DMS153 (cell line): ENCODE measurements around the gene HYOU1.
A peak's percentile ranks its signal among the peaks of the same experiment; 100 is the strongest.
"Not testable (repeated sequence)": the region's sequence is repeated elsewhere in the genome, so short reads cannot be mapped to it uniquely, and the experiment has no call there.

Source experiments
- DNase-seq: peaks from one replicate; lab custom pipeline; 2025; lab: John Stamatoyannopoulos, UW

The HYOU1 gene, protein sequence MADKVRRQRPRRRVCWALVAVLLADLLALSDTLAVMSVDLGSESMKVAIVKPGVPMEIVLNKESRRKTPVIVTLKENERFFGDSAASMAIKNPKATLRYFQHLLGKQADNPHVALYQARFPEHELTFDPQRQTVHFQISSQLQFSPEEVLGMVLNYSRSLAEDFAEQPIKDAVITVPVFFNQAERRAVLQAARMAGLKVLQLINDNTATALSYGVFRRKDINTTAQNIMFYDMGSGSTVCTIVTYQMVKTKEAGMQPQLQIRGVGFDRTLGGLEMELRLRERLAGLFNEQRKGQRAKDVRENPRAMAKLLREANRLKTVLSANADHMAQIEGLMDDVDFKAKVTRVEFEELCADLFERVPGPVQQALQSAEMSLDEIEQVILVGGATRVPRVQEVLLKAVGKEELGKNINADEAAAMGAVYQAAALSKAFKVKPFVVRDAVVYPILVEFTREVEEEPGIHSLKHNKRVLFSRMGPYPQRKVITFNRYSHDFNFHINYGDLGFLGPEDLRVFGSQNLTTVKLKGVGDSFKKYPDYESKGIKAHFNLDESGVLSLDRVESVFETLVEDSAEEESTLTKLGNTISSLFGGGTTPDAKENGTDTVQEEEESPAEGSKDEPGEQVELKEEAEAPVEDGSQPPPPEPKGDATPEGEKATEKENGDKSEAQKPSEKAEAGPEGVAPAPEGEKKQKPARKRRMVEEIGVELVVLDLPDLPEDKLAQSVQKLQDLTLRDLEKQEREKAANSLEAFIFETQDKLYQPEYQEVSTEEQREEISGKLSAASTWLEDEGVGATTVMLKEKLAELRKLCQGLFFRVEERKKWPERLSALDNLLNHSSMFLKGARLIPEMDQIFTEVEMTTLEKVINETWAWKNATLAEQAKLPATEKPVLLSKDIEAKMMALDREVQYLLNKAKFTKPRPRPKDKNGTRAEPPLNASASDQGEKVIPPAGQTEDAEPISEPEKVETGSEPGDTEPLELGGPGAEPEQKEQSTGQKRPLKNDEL

DNA sequence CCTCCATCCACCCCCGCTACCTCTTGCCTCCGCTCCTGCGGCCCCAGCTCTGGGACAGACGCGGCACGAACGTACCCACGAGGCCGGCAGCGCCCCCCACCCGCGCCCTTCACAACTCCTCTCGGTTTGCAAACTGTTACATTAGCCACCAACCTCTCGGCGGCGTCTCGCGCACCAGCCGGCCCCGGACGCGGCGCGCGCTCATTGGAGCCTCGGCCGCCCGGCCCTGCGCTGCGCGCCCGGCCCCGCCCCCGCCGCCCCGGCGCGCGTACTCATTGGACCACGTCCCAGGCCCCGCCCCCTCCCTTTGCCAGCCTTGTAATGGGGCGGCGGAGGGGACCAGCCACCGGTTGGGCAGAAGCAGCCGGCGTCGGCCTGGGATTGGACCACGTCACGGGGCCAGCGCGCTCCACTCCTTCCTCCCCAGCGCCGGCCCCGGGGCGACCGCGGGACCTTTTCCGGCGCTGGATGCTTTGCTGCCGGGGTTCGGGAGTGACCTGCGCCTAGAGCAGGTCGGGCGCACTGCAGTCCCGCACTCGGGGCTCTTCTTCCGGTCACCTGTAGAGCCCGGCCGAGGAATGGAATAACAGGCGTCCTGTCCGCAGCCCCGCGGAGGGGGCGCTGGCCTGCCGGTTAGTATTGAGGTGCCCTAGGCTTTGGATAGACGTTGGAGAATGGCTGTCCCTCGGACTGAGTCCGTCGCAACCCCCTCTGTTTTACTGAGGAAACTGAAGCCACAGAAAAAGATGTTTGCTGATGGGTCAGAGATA is at the start of gene HYOU1:
Gene HYOU1, minus strand, starts transcription at position 206 of the 770 bp plus-strand sequence. CDS start 1,045 bp downstream, outside the sequence.
- peak; percentile 89 for DNase-seq

GRCh38 chr11:119103793-119104192 is 46.8 kb upstream of the HYOU1 start:
- no peak for DNase-seq

- not testable (repeated sequence) for DNase-seq
Measured at GRCh38 chr11:119103161-119103664, 46.2 kb upstream of the HYOU1 start.

- peak; percentile 97 for DNase-seq
Measured at GRCh38 chr11:119101759-119102423, 44.9 kb upstream of the HYOU1 start, which contains the start of gene DPAGT1. Gene DPAGT1 (minus strand): TSS chr11:119101853. CDS start chr11:119101655, 198 bp downstream.

DNA sequence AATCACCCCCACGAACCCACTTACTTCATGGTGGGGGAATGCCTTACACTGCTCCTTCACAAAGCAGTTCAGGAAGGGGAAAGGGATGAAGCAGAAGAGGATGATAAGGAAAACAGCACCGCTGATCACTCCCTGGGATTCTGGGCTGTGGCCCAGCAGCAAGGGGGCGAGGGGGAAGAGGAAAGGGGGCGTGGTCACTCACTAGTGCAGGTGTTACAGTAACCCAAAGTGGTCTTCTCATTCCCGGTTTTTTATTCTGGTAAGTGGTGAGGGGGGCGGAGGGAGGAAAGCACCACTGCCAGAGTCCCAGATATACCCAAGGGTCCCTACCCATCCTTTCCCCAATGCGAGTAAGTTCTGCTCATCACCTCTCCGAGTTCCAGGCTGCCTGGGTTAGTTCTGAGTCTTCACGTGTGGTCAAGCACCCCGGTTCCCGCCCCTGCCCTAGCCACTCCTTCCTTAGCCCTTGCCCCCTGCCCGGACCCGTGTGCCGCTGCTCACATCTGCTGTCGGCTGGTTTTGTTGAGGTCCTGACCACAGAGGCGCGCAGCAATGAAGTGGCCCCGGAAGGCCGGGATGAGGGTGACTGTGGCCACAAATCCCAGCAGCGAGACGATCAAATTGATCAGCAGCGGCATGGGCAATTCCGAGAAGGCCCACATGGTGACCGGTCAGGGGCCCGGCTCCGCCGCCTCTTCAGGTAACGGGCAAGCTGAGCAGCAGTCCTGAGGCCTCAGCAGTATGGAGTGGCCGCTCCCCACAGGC is 44.2 kb upstream of the HYOU1 start:
- no peak for DNase-seq

DNA sequence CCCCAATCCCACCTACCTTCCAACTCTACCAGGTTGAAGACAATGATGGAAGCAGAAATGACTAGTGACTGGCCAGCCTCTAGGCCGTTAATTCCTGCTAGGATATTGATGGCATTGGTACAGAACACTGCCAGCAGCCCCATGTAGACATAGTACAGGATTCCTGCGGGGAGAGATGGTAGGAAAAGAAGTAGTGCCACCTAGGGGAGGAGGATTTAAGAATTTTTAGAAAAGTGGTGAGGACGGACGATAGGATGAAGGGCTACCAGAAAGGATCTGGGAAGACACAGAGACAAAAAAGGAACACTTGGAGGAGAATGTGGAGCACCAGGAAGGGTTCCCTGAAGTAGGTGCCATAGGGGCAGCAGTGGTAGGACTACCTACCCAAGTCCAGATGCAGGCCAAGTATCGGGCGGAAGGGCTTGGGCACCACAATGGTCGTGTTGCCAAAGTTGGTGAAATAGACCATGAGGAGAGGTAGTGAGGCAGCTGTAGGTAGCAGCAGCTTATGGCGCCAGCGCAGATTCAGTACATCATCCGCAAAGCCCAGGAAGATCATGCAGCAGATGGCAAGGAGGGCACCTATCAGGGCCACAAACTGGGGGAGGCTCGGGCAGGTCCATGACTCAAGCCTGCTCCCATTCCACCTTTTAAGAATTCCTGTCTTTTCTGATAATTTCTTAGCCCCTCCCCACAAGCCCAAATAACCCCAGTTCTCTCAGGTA is 43.4 kb upstream of the HYOU1 start:
- no peak for DNase-seq

GRCh38 chr11:119099711-119100110 is 42.7 kb upstream of the HYOU1 start:
- no peak for DNase-seq

DNA sequence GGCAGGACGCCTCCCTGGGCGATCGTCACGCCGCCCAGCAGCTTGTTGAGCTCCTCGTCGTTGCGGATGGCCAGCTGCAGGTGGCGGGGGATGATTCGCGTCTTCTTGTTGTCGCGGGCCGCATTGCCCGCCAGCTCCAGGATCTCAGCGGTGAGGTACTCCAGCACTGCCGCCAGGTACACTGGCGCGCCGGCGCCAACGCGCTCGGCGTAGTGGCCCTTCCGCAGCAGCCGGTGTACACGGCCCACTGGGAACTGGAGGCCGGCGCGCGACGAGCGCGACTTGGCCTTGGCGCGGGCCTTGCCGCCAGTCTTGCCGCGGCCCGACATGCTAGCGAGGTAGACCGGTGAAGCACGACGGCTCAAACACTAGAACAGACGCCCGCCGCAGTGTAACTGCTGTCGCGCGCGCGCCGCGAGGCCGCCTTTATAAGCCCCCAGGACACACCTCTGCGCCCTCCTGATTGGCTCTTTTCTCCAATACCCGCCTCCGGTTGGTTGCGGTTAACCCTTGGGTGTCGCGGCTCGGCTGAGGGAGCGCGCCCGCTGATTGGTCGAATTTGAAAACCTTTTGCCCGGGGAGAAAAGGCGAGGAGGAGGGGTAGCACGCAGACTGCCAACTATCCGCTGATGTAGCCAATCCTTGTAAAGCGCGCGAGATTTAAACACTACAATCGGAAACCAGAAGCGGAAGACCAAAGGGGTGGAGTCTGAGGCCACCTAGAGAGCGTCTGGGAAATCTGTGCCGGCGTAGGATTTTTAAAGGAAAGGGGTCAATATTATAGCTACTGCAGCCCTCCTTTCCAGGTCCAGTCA is 38.3 kb upstream of the HYOU1 start:
- peak; percentile 99 for DNase-seq

DNA sequence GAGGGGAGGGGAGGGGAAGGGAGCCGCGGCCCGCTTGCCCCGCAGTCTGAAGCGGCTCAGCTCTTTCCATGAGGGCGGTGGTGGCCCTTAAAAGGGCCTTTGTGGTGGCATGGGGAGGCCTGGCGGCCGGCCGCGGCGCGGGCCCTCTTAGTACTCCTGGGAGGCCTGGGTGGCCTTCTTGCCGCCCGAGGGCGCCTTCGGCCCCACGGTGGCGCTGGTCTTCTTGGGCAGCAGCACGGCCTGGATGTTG is 37.7 kb upstream of the HYOU1 start:
- DNase-seq = no peak

DNA sequence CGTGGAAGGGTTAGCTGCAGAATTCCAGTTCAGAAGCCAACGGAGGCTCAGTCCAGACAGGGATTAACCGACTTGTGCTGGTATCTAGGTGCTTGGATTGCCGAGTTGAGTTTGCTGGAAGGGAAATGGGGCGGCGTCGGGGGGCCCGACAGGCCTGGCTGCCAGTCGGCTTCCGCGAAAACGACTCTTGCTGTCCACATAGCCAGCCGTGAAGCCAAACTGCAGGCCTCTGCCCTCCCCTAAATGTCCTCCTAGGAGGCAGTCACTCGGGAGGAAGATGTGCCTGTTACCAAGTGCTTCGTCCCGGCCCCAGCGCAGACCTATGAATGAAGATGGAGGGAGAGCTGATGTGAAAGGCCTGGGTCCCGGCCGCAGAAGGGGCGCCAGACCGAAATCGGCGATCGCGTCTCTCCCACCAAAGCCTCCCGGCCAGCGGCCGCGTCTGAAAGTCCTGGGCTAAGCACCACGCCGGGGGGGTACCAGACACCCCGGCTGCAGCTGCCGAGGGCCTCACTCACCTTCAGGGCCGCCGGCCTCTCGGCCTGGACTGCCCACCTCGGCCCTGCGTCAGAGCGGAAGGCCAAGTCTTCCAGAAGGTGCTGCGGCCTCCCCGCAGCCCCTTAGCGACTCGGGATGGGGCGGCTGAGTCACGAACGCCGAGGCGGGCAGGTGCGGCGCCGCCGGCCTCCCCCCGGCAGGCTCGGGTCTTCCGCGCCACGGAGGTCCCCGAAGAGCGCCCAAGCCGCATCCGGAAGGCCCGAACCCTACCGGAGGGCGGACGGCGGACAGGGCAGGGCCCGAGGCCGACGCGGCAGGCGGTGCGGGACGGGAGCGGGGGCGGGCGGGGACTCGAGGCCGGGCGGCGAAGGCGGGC is 37.2 kb upstream of the HYOU1 start:
- no peak for DNase-seq

GRCh38 chr11:119092880-119093842 is 36.2 kb upstream of the HYOU1 start:
- no peak for DNase-seq

DNA sequence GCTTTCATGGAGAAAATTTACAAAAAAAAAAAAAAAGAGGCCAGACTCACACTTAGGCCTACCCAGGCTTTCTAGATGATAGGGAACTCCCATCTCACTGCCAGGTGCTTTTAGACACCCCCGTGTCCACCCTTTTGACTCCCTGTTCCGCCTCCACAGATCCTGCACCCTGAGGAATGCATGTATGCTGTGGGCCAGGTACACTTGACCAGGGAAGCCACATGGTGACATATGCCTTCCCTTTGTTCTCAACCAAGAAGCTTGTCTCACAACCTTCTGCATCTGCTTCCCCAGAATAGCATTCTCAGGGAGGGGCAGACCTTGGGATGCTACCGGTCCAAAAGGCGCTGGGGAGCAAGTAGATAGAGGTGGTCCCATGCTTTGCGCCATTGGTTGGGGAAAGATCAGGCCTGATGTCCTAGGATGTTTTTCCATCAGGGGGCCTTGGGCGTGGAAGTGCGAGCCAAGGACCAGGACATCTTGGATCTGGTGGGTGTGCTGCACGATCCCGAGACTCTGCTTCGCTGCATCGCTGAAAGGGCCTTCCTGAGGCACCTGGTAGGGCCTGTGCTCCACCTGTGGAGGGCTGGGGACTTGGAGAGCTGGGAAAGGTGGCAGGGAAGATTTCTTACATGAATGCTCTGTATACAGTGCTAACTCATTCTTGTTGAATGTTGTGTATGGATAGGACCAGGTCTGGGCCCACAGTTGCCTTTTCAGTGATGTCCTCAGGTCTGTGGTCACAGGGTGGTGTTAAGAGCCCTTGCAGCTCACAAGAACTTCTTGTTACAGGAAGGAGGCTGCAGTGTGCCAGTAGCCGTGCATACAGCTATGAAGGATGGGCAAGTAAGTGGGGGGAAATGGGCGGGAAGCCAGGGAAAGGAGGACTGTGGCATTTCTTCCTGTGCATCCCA is 35.2 kb upstream of the HYOU1 start:
- DNase-seq = no peak

GRCh38 chr11:119091178-119091577 is 34.2 kb upstream of the HYOU1 start:
- no peak for DNase-seq

- DNase-seq = no peak
Measured at GRCh38 chr11:119089319-119089718, 32.3 kb upstream of the HYOU1 start.

DNA sequence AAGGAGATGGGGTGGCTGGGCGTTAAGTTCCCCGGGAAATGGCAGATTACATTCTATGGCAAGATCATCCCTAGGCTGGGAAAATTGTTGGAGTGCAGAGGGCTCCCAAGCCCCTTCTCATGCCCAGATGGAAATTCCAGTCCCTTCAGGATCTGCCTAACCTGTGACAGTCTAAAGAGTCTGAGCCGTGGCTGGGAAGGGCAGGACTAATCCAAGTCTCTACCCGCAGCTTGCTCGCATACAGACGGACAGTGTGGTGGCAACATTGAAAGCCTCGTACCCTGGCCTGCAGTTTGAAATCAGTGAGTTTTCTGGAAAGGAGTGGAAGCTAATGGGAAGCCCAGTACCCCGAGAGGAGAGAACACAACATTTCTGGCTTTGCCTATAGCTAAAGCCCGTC is 31.4 kb upstream of the HYOU1 start:
- no peak for DNase-seq

DNA sequence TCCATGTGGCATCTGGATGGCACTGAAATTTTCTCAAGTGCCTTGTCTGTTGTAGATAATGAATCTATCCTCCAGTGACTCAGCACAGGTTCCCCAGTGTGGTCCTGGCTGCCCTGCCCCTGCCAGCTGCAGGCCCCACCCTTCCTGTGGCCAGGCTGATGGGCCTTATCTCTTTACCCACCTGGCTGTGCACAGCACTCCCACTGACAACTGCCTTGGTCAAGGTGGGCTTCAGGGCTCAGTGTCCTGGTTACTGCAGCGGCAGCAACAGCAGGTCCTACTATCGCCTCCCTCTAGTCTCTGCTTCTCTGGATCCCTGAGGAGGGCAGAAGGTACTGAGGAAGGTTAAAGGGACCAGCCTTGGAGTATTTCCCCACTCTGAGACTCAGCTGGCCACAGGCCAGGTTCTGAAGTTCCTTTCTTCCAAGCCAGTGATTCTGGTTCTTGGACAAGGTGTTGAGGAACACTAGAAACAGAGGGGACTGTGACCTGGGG is 30.8 kb upstream of the HYOU1 start:
- no peak for DNase-seq
